H1 (cell line): ENCODE measurements around the gene TWIST1. TPM values are rescaled to one million over a fixed set of nuclear protein-coding genes. Genes with fewer than 3 reads are reported as not detected.

Experiments used
- ASH2L ChIP-seq: fragments of 200-600, 300-600 bp; sonication (generic); IDR thresholded peaks from one replicate; pipeline ENCODE4 v1.7.1; 2017; ENCODE audit warnings: low read length
- ATF3 ChIP-seq: IDR thresholded peaks from 2 replicates; pipeline ENCODE4 v1.6.1; 2011; ENCODE audit warnings: low read depth, mild to moderate bottlenecking, low read length; ENCODE audit not compliant: insufficient read depth
- BCL11A ChIP-seq, 2 experiments: IDR thresholded peaks; one replicate each; pipeline ENCODE4 v1.6.1; 2011; ENCODE audit warnings: low read depth in 2 of 2, low read length in 2 of 2, mild to moderate bottlenecking in 2 of 2
- BRCA1 ChIP-seq: IDR thresholded peaks from 2 replicates; pipeline ENCODE4 v1.6.1; 2012; ENCODE audit warnings: low read depth, low read length, improper control_type of control experiment
- CBX8 ChIP-seq: fragments of 300-800, 300-1000 bp; sonication (generic); IDR thresholded peaks from 2 replicates; pipeline ENCODE4 v1.7.1; 2016; ENCODE audit warnings: low read depth, low read length, borderline replicate concordance
- CHD1 ChIP-seq: IDR thresholded peaks from 2 replicates; pipeline ENCODE4 v1.6.1; 2012; ENCODE audit warnings: low read depth, low read length, improper control_type of control experiment
- CTCF ChIP-seq, 3 experiments: IDR thresholded peaks; 1 replicate in 2 of 3; 2 replicates in 1 of 3; pipeline versions ENCODE4 v1.5.1 to v1.6.1; 2011; ENCODE audit warnings: low read length in 3 of 3, mild to moderate bottlenecking in 3 of 3, inconsistent platforms in 2 of 3, low read depth in 1 of 3, moderate library complexity in 1 of 3; ENCODE audit not compliant: insufficient read depth in 1 of 3; ENCODE audit errors: control extremely low read depth in 1 of 3
- EGR1 ChIP-seq: IDR thresholded peaks from 2 replicates; pipeline ENCODE4 v1.6.1; 2011; ENCODE audit warnings: low read depth, low read length, borderline replicate concordance
- FOSL1 ChIP-seq: IDR thresholded peaks from 2 replicates; pipeline ENCODE4 v1.6.1; 2011; ENCODE audit warnings: mild to moderate bottlenecking, low read depth, low read length, moderate library complexity; ENCODE audit not compliant: insufficient read depth
- HDAC6 ChIP-seq: IDR thresholded peaks from one replicate; pipeline ENCODE4 v1.7.1; 2012; ENCODE audit warnings: low read depth, mild to moderate bottlenecking, inconsistent platforms, low read length, moderate library complexity
- JUN ChIP-seq: IDR thresholded peaks from 2 replicates; pipeline ENCODE4 v1.6.1; 2011; ENCODE audit warnings: low read depth, mild to moderate bottlenecking, improper control_type of control experiment, low read length
- KDM4A ChIP-seq: IDR thresholded peaks from one replicate; pipeline ENCODE4 v1.7.1; 2012; ENCODE audit warnings: low read depth, mild to moderate bottlenecking, moderate library complexity, low read length, inconsistent platforms; ENCODE audit not compliant: severe bottlenecking
- MAX ChIP-seq: IDR thresholded peaks from 2 replicates; pipeline ENCODE4 v1.6.1; 2012; ENCODE audit warnings: inconsistent platforms
- PHF8 ChIP-seq: fragments of 200-600 bp; sonication (generic); conservative IDR thresholded peaks from 2 replicates; pipeline ENCODE4 v1.7.1; 2012; ENCODE audit warnings: low read depth, mild to moderate bottlenecking, inconsistent platforms, low read length, moderate library complexity
- RAD21 ChIP-seq, 2 experiments: IDR thresholded peaks in 1 of 2; conservative IDR thresholded peaks in 1 of 2; 2 replicates each; pipeline ENCODE4 v1.6.1; 2011; ENCODE audit warnings: low read depth in 2 of 2, low read length in 2 of 2, improper control_type of control experiment in 1 of 2, inconsistent platforms in 1 of 2, mild to moderate bottlenecking in 1 of 2, moderate library complexity in 1 of 2
- RFX5 ChIP-seq: IDR thresholded peaks from 2 replicates; pipeline ENCODE4 v1.6.1; 2011; ENCODE audit warnings: low read depth, low read length, improper control_type of control experiment, borderline replicate concordance
- SIN3A ChIP-seq, 2 experiments: IDR thresholded peaks in 1 of 2; conservative IDR thresholded peaks in 1 of 2; 2 replicates each; pipeline ENCODE4 v1.6.1; 2011 to 2012; ENCODE audit warnings: low read length in 2 of 2, improper control_type of control experiment in 1 of 2, low read depth in 1 of 2, mild to moderate bottlenecking in 1 of 2
- SP1 ChIP-seq: IDR thresholded peaks from 2 replicates; pipeline ENCODE4 v1.6.1; 2011; ENCODE audit warnings: low read depth, low read length
- SP4 ChIP-seq: IDR thresholded peaks from 2 replicates; pipeline ENCODE4 v1.6.1; 2012; ENCODE audit warnings: low read length, inconsistent platforms
- SUZ12 ChIP-seq: fragments of 200-600 bp; sonication (generic); IDR thresholded peaks from 2 replicates; pipeline ENCODE4 v1.6.1; 2012; ENCODE audit warnings: mild to moderate bottlenecking, inconsistent platforms, low read length, moderate library complexity, mixed read lengths
- TCF12 ChIP-seq: IDR thresholded peaks from 2 replicates; pipeline ENCODE4 v1.6.1; 2011; ENCODE audit warnings: low read depth, mild to moderate bottlenecking, low read length
- polyA plus RNA-seq, 7 experiments: library from polyadenylated mRNA; depleted of rRNA in 3 of 7; stranded (reverse) in 5 of 7; unstranded in 2 of 7; fragments of >200 nt in 5 of 7; fragments of 200-250 nt in 2 of 7; gene quantifications; 1 replicate in 5 of 7; 2 replicates in 1 of 7; 4 replicates in 1 of 7; pipeline versions ENCODE4 v1.2.1 to v1.2.3, GENCODE V29; 2011 to 2013; ENCODE audit warnings: missing spikeins in 2 of 7, mixed read lengths in 2 of 7
- total RNA-seq: library from RNA; stranded (reverse); fragmentation: NEBNext Ultra II Directional; extraction: Animal tissue kit (Norgen Biotek cat#: 25700); gene quantifications from 2 replicates; pipeline ENCODE4 v1.2.1, GENCODE V29; 2021

TWIST1 gene
- total and polyA plus RNA-seq, 2 of the 8 experiments (the other 6 are each of a cell fraction or from before 2014, with no cell fraction given): 0.29 to 0.52 TPM

GRCh38 chr7:19145434-19146115, 28.1 kb upstream of the TWIST1 start (continued):
- TF ChIP-seq SP1 (no peak; the same call in 1 of the 2 replicates), SUZ12 (peak; percentile 56), FOSL1 (no peak), SIN3A (conservative IDR thresholded peaks at IDR 0.05 in 1 of 2, IDR thresholded peaks at IDR 0.05 in 1 of 2; ENCODE audit: low read depth in 1 of 2, low read length in 2 of 2) (no peak), CBX8 (no peak), BCL11A (IDR thresholded peaks at IDR 0.05; ENCODE audit: low read depth in 2 of 2, low read length in 2 of 2) (no peak), PHF8 (no peak), RAD21 (IDR thresholded peaks at IDR 0.05 in 1 of 2, conservative IDR thresholded peaks at IDR 0.05 in 1 of 2; ENCODE audit: low read depth in 2 of 2, low read length in 2 of 2) (peak in 1 of 2 experiments; percentile 29; a peak in 2 of 4 replicates), TCF12 (no peak), MAX (peak; percentile 63; the same call in 1 of the 2 replicates), CTCF (IDR thresholded peaks at IDR 0.05; ENCODE audit: control extremely low read depth in 1 of 3, insufficient read depth in 1 of 3, low read depth in 1 of 3, low read length in 3 of 3) (peak in 2 of 3 experiments; percentile 6 to 30; a peak in 2 of 4 replicates), EGR1 (no peak), HDAC6 (no peak), CHD1 (no peak), ASH2L (peak; percentile 50), KDM4A (peak; percentile 6), JUN (no peak), RFX5 (no peak), ATF3 (no peak), BRCA1 (no peak), SP4 (no peak)
